ENCODE measurements around the gene IGFBP1.
A peak's percentile ranks its signal among the peaks of the same experiment; 100 is the strongest.

The IGFBP1 gene

GRCh38 chr7:45910855-45911254 lies 22.6 kb downstream of the IGFBP1 start:
- no peak for DNase-seq

- DNase-seq, result no peak
These were observed 23.0 kb downstream of the IGFBP1 start for GRCh38 chr7:45911311-45911710.

- no peak for DNase-seq
These were observed 24.7 kb downstream of the IGFBP1 start for GRCh38 chr7:45912972-45913371.

GRCh38 chr7:45914911-45915310 lies 26.6 kb downstream of the IGFBP1 start:
- no peak for DNase-seq

GRCh38 chr7:45915606-45916005 lies 27.3 kb downstream of the IGFBP1 start:
- DNase-seq, result no peak

GRCh38 chr7:45917064-45917463 lies 28.8 kb downstream of the IGFBP1 start:
- no peak for DNase-seq

GRCh38 chr7:45917658-45918057 lies 29.4 kb downstream of the IGFBP1 start:
- DNase-seq, result peak; percentile 58

GRCh38 chr7:45918556-45918955 lies 30.3 kb downstream of the IGFBP1 start:
- no peak for DNase-seq

- DNase-seq, result no peak
These were observed 31.0 kb downstream of the IGFBP1 start for GRCh38 chr7:45919231-45919784.

GRCh38 chr7:45919993-45920459 lies 31.7 kb downstream of the IGFBP1 start:
- DNase-seq, result no peak

- DNase-seq, result peak; percentile 32
These were observed 32.5 kb downstream of the IGFBP1 start, which contains the start of gene IGFBP3 for GRCh38 chr7:45920502-45921380. Gene IGFBP3, minus strand, starts transcription at chr7:45921272. Its CDS starts 132 bp downstream, at chr7:45921140.

GRCh38 chr7:45921381-45921698 lies 33.1 kb downstream of the IGFBP1 start:
- DNase-seq, result no peak

GRCh38 chr7:45921699-45922519 lies 33.6 kb downstream of the IGFBP1 start:
- no peak for DNase-seq

- DNase-seq, result no peak
These were observed 34.5 kb downstream of the IGFBP1 start for GRCh38 chr7:45922810-45923209.

- no peak for DNase-seq
These were observed 35.0 kb downstream of the IGFBP1 start for GRCh38 chr7:45923290-45923689.

- no peak for DNase-seq
These were observed 35.5 kb downstream of the IGFBP1 start for GRCh38 chr7:45923818-45924217.

GRCh38 chr7:45924283-45924682 lies 36.0 kb downstream of the IGFBP1 start:
- DNase-seq, result no peak

- no peak for DNase-seq
These were observed 39.4 kb downstream of the IGFBP1 start for GRCh38 chr7:45927721-45928120.

GRCh38 chr7:45930967-45931366 lies 42.7 kb downstream of the IGFBP1 start:
- DNase-seq, result no peak

- no peak for DNase-seq
These were observed 49.0 kb downstream of the IGFBP1 start for GRCh38 chr7:45937301-45937700.

GRCh38 chr7:45937862-45938261 lies 49.6 kb downstream of the IGFBP1 start:
- DNase-seq, result no peak

GRCh38 chr7:45938626-45939302 lies 50.5 kb downstream of the IGFBP1 start:
- no peak for DNase-seq

- DNase-seq, result no peak
These were observed 51.3 kb downstream of the IGFBP1 start for GRCh38 chr7:45939574-45939973.
